Lower leg skin (tissue), 4 donors: ENCODE data around the gene DZIP1. TPM values are rescaled to one million over a fixed set of nuclear protein-coding genes. Genes with fewer than 3 reads are reported as not detected.

ENCODE experiments used
- DNase-seq, 2 donors: peaks; one replicate each; pipeline ENCODE4 v3.0.0-alpha.2; 2019; ENCODE audit warnings: low spot score in 2 of 2
- H3K4me3 ChIP-seq: fragments of 200-600 bp; sonication (generic); 2 replicates; pipeline ENCODE4 v1.5.1; 2017; ENCODE audit warnings: mild to moderate bottlenecking, low read depth; ENCODE audit not compliant: poor library complexity, severe bottlenecking
- POLR2A ChIP-seq, 2 donors: fragments of 450-650 bp; IDR thresholded peaks; one replicate each; pipeline ENCODE4 v1.6.1; 2016 to 2017; ENCODE audit warnings: antibody characterized with exemption in 2 of 2, mild to moderate bottlenecking in 1 of 2, moderate library complexity in 1 of 2
- WGBS, 2 donors: methylation state at CpG; one replicate each; pipeline ENCODE4 v1.1.5; 2018; 5-methylcytosine and 5-hydroxymethylcytosine counted together
- intact Hi-C: fragments of 100-400 bp; cut with DNase I; formaldehyde crosslinking; loops from one replicate; pipeline ENCODE4 v1.15.0; 2023; ENCODE audit warnings: low total_unique reads
- total RNA-seq, 4 donors: library from RNA; depleted of rRNA; stranded (reverse); fragments of >200 nt; gene quantifications; one replicate each; pipeline ENCODE4 v1.1.0, GENCODE V29; 2016
- TF ChIP-seq, protein P1 (sequence below), 3 donors: fragments of 450-650 bp; IDR thresholded peaks; one replicate each; pipeline ENCODE4 v1.5.1; 2016; ENCODE audit warnings: antibody characterized with exemption in 3 of 3, mild to moderate bottlenecking in 3 of 3, moderate library complexity in 2 of 3

The DZIP1 gene
- total RNA-seq, 4 donors from 2014 or later, result 0.42 to 2.7 (median 1.8) TPM

- no peak overlapping the region for H3K4me3 ChIP-seq
- TF ChIP-seq POLR2A (IDR thresholded peaks at IDR 0.05), result no peak
- TF ChIP-seq, protein P1, sequence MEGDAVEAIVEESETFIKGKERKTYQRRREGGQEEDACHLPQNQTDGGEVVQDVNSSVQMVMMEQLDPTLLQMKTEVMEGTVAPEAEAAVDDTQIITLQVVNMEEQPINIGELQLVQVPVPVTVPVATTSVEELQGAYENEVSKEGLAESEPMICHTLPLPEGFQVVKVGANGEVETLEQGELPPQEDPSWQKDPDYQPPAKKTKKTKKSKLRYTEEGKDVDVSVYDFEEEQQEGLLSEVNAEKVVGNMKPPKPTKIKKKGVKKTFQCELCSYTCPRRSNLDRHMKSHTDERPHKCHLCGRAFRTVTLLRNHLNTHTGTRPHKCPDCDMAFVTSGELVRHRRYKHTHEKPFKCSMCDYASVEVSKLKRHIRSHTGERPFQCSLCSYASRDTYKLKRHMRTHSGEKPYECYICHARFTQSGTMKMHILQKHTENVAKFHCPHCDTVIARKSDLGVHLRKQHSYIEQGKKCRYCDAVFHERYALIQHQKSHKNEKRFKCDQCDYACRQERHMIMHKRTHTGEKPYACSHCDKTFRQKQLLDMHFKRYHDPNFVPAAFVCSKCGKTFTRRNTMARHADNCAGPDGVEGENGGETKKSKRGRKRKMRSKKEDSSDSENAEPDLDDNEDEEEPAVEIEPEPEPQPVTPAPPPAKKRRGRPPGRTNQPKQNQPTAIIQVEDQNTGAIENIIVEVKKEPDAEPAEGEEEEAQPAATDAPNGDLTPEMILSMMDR (IDR thresholded peaks at IDR 0.05), result no peak
- no peak for DNase-seq
- intact Hi-C loops, result no loop called here
- 19% methylated on average over 6 of the region's 6 CpGs for WGBS, 2 donors
These were observed 107.8 kb downstream of the DZIP1 start for GRCh38 chr13:95536632-95537241.

- TF ChIP-seq, protein P1 (IDR thresholded peaks at IDR 0.05), result no peak
- no peak for TF ChIP-seq POLR2A (IDR thresholded peaks at IDR 0.05)
- intact Hi-C loops, result no loop called here
- DNase-seq, result no peak
These were observed 109.3 kb downstream of the DZIP1 start for GRCh38 chr13:95535243-95535642.

GRCh38 chr13:95533545-95534160 lies 110.9 kb downstream of the DZIP1 start:
- TF ChIP-seq, protein P1 (IDR thresholded peaks at IDR 0.05), result no peak
- TF ChIP-seq POLR2A (IDR thresholded peaks at IDR 0.05), result no peak
- H3K4me3 ChIP-seq, result no peak overlapping the region
- intact Hi-C loops, result no loop called here
- no peak for DNase-seq
- 56 to 71% methylated on average over 7 of the region's 7 CpGs for WGBS, 2 donors

More at GRCh38 chr13:95535243-95535642, 109.3 kb downstream of the DZIP1 start:
- H3K4me3 ChIP-seq, result no peak overlapping the region
- WGBS, 2 donors, result 70 to 77% methylated on average over 3 of the region's 3 CpGs

DNA sequence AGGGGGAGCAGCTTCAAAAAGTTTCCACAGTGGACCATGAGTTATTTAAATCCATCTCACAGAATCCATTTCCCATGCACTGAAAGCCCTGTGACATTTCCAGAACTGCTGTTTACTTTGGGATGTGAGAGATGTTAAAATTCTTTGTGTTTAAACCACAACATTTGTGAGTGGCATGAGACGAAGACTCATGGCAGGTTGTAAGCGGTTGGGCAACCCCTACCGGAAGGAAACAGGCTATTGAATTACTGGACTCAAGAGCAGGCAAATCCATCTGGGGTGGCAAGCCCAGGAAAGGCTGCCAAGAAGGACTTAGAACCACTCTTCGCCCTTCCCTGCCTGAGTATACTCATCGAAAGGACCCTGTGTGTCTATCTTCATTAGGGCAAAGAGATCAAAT lies 114.3 kb downstream of the DZIP1 start:
- WGBS, 2 donors, result 57 to 60% methylated on average over 5 of the region's 5 CpGs
- TF ChIP-seq, protein P1 (IDR thresholded peaks at IDR 0.05), result no peak
- no peak for TF ChIP-seq POLR2A (IDR thresholded peaks at IDR 0.05)
- DNase-seq, result no peak
- intact Hi-C loops, result no loop called here
- H3K4me3 ChIP-seq, result no peak overlapping the region

Other genes with a start within 250 kb of the DZIP1 start
- 10 to 100 TPM in 3 of 4 donors, 1 to 10 TPM in 1; 7.6 to 33.3 (median 19.9) TPM for gene CLDN10, start 92.0 kb downstream of the DZIP1 start, total RNA-seq
- 10 to 100 TPM; 22.2 to 37.7 (median 28.8) TPM for gene DNAJC3, start 32.4 kb upstream of the DZIP1 start, total RNA-seq